HG03066 (cell line): Measurements from ENCODE around the gene TSPAN1.
A peak's percentile ranks its signal among the peaks of the same experiment; 100 is the strongest.

Source experiments
- ATAC-seq: cut with Tn5 transposase; IDR thresholded peaks from one replicate; pipeline ENCODE4 v1.9.1; 2021; ENCODE audit warnings: low read depth; ENCODE audit not compliant: unreplicated experiment

The TSPAN1 gene

DNA sequence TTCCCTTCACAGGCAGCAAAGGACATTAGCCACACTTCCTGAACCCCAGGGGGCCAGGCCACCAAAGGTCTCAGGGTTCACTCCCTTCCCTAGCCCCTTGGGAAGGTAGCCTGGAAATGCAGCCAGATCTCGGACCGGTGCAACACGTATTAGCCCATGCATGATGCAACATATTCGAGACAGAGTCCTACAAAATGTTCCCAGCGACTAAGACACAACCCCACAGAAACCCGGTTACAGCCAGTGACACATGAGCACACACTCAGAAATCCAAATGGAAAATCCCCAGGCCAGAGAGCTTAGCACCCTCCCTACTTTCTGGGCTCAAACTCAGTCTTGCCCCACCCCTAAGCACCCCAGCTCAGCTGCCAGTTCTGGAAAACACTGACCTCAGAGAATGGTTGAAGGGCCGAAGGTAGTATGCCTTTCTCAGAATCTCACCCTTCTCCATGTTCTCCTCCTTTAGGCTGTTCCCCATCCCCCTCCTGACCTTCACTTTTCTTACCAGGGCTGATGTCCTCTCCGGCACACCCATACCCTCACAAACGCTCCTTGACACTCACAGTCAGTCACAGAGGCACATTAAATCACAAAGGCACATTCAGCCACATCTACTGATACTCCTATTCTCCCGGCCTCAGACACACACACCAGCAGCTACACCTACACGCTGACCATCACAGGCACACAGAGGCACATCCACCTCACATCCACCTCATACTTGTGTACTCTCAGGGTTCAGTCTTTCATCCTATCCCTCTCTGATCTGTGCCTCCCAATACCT lies at the start of gene TSPAN1:
Gene TSPAN1, plus strand, starts transcription at position 640 of the 784 bp plus-strand sequence. CDS start 6,021 bp downstream, outside the sequence.
- ATAC-seq = no peak

DNA sequence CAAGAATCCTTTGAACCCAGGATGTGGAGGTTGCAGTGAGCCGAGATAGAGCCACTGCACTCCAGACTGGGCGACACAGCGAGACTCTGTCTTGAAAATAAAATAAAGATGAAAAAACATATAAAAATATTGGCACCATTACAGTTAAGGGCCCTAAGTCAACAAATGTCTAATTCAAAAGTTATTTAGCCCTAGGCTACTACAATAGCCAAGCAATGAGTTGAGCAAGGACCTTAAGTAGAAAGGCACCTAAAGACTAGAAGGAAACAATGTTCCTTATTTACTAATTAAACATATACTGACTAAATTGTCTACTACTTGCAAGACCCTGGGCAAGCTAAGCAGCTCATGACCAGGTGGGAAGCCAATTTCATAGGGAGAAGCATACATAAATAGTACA lies 46.5 kb upstream of the TSPAN1 start:
- no peak for ATAC-seq

DNA sequence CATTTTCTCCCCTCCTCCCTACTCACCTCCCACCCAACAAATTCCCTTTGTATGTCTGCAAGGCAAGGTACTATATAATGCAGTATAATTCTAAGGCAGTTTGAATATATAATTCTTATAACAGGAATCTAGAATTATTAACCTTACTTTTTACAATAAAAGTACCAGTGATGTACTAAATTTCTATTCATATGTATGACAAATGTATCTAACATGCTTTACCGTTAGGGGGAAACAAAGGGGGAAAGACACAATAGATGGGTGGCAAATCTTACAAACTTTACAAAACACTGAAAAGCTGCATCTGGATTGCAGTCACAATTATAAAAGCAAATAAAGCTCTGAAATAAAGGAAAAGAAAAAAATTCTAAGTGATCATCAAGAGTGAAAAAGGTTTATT lies 44.8 kb upstream of the TSPAN1 start:
- ATAC-seq = no peak

- no peak for ATAC-seq
Measured at GRCh38 chr1:46130606-46131005, 44.3 kb upstream of the TSPAN1 start.

DNA sequence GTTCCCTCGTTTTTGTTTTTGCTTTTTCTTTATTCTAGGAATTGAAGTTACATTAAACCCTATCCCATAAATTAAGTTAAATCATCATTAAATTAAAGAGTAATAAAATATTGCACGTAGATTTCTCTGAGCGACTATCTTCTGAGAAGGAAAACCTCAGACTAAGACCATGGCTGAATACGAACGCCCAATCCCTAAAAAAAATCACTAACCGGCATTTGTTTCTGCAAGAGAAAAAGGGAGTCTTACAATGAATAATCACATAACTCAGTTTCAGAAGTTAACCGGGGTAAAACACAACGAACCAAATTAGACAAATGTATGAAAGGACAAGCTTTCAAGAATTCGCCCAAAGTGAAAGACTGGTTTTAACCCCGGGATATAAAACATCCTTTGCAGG lies 43.8 kb upstream of the TSPAN1 start:
- no peak for ATAC-seq

DNA sequence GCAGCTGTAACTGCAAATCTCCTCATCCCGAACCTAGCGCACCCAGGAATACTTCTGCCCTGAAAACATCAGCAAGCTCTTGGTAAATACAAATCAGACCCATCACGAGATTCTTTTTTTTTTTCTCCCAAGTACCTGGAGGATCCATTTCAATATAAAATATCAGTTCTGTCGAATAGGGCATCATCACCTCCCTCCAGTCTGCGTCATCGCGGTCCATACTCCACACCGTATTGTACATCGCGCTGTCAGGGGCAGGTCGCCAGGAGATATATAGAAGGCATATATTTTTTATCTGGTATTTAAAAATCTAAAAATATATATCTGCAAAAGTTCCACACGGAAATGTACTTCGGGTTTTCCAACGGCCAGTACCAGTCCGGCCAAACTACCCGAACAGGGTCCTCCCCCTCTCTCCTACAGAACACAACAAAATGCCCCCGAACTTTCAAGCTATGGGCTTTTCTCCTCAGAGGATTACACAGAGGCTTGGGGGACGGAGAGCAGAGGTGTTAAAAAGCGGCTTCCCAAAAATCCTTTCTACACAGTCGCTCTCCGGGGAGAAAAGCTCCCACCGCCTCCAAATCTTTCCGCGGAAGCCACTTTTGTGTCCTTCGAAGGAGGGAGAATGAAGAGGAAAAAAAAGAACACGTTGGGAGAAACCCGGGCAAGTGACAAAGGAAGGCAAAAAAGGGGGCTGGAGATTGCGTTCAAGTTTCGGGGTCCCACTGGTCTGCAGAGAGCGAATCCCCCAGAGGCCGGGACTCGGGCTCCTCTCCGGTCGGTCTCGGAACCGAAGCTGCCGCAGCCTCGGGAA lies 43.0 kb upstream of the TSPAN1 start:
- no peak for ATAC-seq

GRCh38 chr1:46132529-46133180 lies 42.2 kb upstream of the TSPAN1 start, which contains the start of gene PIK3R3:
Gene PIK3R3 (minus strand): TSS chr1:46132629. CDS start chr1:46131952, 677 bp downstream.
- ATAC-seq = peak; percentile 88

- ATAC-seq = peak; percentile 57
Measured at GRCh38 chr1:46133181-46133658, 41.7 kb upstream of the TSPAN1 start.

DNA sequence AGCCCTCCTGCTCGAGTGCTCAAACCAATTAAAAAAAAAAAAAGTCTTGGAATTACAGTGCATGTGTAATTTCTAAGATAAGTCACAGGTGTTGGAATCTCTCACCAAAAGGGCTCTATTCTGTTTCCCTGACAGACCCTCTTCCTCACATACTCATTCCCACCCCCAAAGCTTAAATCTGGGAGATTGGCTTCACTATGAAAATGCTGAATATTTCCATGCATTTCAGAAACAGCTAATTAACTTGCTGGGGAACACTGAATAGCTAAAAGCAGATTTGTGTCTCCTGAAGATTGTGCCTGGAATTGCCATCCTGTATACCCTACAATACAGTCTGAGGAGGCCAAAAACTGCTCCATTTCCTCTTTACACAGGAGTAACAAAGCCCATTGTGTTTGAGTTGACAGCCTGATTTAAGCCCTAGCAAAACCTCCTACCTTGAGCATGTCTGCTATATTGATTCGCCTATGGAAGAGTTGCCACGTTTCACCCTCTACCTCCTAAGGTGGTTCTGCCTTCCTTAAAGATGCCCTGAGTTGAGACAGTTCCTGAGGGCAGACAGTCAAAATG lies 41.0 kb upstream of the TSPAN1 start:
- no peak for ATAC-seq

GRCh38 chr1:46134660-46135331 lies 40.1 kb upstream of the TSPAN1 start:
- no peak for ATAC-seq

- no peak for ATAC-seq
Measured at GRCh38 chr1:46136711-46137110, 38.2 kb upstream of the TSPAN1 start.

GRCh38 chr1:46137916-46138315 lies 37.0 kb upstream of the TSPAN1 start:
- ATAC-seq = no peak

- ATAC-seq = no peak
Measured at GRCh38 chr1:46148318-46148717, 26.6 kb upstream of the TSPAN1 start.

- no peak for ATAC-seq
Measured at GRCh38 chr1:46150085-46150484, 24.8 kb upstream of the TSPAN1 start.

DNA sequence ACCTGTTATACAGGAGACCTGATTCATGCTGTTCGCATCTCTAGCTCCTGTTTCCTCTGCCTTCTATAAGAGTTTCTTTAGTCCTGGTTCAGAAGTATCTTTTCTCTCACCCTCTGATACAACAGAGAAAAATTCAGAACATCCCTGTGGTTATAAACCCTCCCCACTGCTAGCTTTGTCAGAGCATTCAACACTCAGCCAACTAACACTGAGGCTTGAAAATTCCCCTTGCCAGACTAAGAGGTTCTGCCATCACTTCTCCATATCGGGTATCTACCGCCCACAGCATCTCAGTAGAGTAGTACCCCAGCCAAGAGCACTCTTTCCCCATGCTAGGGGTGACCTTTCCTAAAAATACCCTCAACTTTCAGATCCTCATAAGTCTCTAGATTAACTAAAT lies 22.9 kb upstream of the TSPAN1 start:
- no peak for ATAC-seq

GRCh38 chr1:46153228-46153627 lies 21.7 kb upstream of the TSPAN1 start:
- ATAC-seq = no peak

DNA sequence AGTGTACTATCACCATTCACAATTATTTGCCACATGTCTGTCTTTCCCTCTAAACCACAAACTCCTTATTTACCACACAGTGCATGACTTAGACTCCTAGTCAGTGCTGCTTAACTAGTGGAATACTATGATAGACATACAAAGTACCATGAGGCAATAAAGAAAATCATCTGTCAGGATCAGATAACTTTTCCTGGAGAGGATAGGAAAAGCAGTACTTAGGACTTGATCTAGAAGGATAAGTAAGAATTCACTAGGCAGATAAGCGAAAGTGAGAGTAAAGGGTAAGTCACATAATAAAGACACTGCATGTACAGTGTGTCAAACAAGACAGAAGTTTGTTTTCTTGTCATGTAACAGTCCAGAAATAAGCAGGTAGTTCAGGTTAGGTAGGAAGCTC lies 21.2 kb upstream of the TSPAN1 start:
- ATAC-seq = no peak

DNA sequence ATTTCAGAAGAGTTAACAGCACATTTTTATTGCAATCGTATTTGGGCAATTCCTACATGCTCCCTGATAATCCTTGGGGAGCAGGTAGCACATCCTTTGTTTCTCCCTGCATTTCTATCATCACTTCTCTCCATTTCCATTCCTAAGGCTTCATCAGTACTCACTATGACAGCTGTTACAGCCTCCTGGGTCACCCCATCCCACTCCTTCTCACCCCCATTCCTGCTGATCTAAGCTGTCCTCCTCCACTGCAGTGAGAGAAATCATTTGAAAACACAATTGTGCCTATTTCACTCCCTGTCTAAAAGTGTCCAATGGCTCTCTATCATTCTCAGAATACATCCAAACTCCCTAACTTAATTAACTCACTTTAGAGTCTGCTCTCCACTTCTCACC lies 17.0 kb upstream of the TSPAN1 start:
- no peak for ATAC-seq

DNA sequence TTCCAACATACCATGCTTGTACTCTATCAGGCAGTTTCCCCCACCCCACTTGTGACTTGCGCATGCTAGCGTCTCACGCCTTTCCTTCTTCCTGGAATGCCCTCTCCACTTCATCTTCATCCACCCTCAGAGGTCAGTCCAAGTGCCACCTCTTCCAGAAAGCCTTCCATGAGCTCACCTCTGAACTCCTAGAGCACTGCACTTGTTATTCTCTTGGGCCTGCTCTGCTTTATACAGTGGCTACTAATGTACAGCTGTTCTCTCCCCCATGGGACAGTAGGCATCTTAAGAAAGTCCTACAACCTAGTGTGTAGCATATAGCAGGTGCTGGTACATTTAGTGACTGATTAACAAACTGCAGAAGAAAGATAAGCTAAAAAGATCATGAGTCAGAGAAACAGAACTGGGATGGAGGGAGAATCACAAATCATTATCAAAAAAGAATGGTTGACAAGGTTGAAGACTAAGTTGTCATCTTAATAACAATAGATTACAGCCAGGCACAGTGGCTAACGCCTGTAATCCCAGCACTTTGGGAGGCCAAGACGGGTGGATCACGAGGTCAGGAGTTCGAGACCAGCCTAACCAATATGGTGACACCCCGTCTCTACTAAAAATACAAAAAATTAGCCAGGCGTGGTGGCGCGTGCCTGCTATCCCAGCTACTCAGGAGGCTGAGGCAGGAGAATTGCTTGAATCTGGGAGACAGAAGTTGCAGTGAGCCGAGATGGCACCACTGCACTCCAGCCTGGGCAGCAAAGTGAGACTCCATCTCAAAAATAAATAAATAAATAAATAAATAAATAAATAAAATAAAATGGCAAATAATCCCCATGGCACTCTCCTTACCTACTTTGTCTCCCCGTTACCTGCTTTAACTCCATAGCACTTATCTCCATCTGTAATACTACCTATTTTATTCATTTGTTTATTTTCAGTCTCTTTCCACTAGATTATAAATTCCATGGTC lies 16.3 kb upstream of the TSPAN1 start:
- ATAC-seq = no peak
